HG02623 (cell line): ENCODE data around the gene TMOD3.
"Not testable (repeated sequence)": the region's sequence is repeated elsewhere in the genome, so short reads cannot be mapped to it uniquely, and the experiment has no call there.

ENCODE experiments used
- ATAC-seq: cut with Tn5 transposase; IDR thresholded peaks from one replicate; pipeline ENCODE4 v1.9.1; 2021; ENCODE audit warnings: moderate library complexity; ENCODE audit not compliant: unreplicated experiment

TMOD3 gene

DNA sequence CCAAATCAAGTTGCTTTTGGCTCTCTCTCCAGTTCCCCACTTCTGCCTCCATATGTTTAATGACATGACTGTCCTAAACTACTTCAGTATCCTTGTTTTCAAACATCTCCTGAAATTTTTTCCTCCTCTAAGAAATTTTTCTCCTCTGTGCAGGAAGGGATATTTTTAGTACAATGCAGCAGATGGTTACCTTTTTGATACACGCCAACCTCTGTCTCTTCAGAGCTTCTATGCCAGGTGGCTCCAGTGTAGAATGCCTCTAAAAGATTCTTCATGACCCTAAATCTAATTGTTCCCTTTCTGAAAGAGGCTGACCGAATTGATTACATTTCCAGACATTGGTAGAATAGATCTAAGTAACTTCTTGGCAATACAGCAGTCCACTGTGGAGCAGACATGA is 33.7 kb downstream of the TMOD3 start:
- ATAC-seq = no peak

DNA sequence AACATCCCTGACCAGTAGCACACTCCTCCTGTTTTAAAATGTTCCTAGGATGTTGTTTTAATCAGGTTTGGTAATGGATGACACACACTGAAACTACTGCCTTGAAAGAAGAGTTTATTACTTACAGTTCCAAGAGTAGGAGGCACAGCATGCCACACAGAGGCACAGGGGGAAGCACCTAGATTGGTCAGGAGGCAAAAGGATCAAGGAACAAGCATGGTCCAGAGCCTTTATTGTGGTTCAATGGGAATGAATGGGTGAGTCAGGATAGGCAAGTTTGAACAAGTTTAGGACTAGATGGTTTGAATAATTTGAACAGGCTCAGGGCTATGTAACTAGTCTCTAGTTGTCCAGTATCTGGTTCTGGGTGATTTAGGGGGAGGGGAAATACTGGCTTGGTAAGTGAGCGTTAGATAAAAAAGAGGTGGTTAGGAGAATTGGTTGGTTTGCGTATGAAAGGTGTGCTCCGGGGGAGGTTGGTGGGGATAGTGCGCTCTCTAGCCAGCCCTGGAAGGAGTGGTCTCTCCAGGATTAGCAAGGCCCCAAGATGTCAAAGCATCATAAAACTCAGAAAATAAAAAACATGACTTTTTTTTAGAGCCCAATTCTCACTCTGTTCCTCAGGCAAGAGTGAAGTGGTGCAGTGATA is 35.1 kb downstream of the TMOD3 start:
- no peak for ATAC-seq

DNA sequence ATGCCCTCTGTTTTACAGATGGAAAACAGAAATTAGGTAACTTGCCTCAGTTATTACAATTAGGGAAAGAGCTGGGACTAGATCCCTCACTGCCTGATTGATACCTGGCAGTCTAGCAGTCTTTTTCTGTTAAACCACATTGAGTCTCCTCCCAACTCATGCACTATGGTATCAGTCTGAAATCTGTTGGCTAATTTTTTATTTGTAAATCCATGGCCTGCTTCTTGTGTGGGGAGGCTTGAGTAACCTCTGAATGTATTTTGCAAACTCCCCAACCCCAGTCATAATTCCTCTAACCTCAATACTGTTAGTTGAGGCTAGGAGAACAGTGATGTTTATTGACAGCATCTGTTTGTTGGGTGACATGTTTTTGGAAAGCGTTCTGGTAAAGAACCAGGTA is 35.9 kb downstream of the TMOD3 start:
- ATAC-seq = no peak

DNA sequence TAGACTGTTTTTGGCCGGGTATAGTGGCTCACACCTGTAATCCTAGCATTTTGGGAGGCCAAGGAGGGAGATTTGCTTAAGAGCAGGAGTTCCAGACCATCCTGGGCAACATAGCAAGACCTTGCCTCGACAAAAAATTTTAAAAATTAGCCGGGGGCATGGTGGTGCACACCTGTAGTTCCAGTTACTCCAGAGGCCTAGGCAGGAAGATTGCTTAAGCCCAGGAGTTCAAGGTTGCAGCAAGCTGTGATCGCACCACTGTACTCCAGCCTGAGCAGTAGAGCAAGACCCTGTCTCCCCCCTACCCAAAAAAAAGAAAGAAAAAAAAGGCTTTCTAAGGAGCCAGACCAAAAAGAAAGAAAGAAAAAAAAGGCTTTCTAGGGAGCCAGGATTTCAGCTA is 36.7 kb downstream of the TMOD3 start:
- no peak for ATAC-seq

DNA sequence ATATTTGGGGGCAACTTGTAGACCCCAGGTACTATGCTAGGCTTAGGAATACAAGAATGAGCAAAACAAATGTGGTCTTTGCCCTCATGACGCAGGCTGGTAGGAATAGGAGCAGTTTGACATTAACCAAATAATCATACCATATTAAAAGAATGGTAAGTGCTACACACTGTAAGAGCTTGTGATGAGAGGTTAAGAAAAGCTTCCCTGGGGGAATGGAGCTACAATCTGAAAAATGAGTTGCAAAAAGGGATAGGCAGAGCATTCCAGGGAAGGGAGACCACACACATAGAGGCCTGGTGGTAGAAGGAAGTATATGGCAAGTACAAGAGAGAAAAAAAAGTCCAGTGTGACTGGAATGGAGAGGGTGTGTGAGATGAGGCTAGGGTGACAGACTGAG is 37.3 kb downstream of the TMOD3 start:
- ATAC-seq = no peak

DNA sequence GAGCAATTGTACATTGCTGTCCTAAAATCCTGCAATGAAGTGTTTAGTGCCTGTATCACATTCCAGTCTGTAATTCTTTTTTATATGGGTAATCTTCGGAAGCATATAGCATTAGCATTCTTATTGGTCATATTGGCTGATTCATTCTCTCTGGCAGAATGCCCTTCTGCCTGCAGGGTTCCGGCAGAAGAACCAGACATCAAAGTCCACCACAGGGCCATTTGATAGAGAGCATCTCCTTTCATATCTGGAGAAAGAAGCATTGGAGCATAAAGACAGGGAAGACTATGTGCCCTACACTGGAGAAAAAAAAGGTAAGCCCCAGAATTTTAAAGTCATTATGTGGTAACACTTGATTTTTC is 39.6 kb downstream of the TMOD3 start:
- no peak for ATAC-seq

DNA sequence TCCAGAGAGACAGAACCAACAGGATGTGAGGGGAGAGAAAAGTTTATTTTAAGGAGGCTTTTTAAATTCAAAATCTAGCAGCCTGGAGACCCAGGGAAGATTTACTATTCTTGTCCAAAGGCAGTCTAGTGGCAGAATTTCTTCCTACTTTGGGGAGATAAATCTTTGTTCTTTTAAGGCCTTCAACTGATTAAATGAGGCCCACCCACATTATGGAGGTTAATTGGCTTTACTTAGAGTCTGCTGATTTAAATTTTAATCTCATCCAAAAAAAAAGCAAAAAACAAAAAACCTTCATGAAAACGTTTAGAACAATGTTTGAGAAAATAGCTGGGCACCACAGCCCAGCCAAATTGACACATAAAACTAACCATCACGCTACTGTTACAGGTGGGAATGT is 41.3 kb downstream of the TMOD3 start:
- ATAC-seq = no peak

DNA sequence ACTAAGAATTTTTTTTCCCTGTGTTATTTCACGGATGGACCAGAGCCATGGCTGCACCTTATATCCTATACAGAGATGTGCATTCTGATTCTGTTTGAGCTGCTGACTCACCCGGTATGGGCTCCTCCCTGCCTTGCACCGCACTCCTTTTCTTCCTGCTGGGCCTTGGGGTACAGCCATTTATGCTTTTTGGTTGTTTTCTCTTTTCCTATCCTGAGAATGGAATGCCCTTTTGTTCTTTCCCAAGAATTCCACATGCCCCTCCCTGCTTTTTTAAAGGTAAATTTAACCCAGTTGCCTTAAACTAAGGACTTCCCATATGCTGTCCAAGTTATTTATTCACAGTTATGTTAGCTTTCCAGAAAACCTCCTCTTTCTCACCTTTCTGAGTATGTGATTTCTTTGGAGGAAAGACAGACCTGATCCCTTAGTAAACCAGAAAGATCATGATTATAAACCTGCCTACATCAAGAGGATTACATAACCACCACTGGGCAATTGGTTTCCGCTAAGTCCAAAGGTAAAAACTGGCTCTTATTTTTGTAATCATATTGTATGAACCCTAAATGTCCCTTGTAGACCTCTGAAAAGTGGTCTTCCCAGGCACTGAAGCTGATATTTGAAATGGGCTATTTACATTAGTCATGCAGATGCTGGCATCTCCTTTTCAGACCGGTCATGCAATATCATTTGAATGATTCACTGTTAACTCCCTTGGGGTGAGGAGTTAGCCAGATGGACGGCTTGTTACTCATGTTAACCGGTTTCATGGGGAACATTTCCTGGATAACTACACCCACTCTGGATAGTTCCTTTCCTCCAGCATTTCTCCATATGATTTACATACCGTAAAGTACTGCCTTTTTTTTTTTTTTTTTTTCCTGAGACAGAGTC is 45.5 kb downstream of the TMOD3 start:
- no peak for ATAC-seq

DNA sequence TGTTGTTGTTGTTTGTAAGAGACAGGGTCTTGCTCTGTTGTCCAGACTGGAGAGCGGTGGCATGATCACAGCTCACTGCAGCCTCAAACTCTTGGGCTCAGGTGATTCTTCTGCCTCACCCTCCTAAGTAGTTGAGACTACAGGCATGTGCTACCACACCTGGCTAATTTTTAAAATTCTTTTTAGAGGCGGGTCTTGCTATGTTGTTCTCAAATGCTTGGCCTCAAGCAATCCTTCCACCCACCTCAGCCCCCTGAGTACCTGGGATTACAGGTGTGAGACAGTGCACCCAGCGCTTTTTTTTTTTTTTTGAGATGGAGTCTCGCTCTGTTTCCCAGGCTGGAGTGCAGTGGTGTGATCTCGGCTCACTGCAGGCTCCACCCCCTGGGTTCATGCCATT is 46.7 kb downstream of the TMOD3 start:
- ATAC-seq = no peak

DNA sequence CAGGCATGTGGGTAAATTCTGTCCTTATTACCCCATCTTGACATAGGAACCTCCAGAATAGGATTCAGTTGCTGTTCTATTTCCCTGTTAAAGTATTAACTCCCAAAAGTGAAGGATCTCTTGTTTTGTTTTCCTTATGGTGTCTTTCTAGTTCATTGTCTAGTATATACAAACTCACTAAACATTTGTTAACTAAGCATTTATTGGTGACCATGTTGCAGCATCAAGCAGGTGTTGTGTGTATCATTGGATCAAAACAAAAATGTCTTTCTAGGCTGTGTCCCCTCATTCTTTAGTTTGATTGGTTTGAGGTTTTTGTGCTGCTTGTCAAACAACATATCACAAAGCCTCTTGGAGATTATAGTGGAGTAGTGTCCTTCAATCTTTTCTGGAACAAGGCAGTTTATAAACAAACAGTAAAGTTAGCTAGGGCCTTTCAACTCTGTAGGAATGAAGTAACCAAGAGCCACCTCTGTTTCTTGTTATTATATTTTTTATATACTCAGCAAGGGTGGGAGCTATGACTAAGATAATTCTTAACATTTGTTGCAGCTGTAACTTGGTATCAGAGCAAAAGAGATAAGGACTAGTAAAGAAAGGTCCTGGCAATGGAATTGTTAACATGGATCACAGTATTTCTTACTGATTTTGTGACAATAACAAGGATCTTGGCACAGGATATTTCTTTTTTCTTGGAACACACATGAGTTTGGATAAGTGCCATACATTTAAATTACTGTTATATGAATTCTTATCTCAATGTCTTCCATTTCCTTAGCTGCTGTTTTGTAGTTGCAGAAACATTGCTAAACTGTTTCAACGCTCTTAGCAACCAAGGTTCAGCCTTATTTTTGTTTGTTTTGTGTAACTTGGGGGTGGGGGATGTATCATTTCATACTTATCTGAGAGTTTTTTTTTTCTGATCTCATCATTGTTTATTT is 49.3 kb downstream of the TMOD3 start:
- ATAC-seq = no peak

DNA sequence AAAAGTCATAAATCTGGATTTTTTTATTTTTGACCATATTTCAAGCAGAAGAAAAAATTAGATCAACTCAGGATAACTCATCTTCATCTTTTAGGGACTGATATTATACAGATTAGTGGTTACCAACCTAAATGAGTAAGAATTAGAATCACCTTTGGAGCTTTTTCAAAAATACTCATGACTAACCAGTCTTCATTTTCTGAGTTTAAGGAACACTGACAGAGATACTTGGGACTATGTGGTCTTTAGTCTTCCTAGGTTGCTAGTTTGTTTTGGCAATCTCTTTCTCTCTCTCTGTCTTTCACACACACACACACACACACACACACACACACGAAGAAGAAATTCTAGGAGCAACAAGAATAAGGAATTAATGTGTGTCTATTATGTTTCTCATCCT is 50.1 kb downstream of the TMOD3 start:
- no peak for ATAC-seq

DNA sequence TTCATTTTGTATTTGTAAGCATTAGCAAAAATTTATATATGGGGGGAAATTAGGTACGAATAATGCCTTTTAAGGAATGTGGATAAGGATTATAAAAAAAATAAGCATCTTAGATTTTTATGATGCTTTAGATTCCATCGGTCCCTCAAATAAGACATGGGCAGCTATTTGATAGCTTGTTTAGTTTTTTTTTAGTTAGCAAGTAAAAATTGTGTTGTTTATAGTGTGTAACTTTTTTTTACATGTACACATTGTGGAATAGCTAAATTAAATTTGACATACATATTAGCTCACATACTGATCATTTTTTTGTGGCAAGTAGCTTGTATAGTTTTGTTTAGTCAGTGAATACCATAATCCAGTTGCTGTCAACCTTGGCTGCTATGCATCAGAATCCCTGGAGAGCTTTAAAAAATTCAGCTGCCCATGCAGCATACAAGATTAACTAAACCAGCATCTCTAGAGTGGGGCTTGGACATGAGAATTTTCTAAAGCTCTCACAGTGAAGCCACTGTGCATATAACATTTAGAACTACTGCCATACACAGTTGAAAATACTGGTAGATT is 53.9 kb downstream of the TMOD3 start:
- ATAC-seq = no peak

DNA sequence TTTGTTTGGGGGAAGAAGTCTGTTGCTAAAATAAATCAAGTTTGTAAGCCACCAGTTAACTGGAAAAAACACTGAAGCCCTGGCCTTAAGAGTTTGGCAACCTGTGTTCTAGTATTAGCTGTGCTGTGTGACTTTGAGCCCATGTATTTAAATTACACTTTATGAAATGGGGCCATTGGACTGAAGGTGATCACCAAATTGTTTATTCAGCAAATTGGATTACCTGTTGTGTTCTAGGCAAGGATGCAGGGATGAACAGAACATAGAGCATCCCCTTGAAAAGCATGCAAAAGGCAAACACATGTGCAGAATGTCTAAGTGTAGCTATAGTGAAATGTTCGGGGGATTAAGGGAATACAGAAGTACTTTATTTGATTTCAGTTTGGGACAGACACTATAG is 54.6 kb downstream of the TMOD3 start:
- ATAC-seq = no peak

DNA sequence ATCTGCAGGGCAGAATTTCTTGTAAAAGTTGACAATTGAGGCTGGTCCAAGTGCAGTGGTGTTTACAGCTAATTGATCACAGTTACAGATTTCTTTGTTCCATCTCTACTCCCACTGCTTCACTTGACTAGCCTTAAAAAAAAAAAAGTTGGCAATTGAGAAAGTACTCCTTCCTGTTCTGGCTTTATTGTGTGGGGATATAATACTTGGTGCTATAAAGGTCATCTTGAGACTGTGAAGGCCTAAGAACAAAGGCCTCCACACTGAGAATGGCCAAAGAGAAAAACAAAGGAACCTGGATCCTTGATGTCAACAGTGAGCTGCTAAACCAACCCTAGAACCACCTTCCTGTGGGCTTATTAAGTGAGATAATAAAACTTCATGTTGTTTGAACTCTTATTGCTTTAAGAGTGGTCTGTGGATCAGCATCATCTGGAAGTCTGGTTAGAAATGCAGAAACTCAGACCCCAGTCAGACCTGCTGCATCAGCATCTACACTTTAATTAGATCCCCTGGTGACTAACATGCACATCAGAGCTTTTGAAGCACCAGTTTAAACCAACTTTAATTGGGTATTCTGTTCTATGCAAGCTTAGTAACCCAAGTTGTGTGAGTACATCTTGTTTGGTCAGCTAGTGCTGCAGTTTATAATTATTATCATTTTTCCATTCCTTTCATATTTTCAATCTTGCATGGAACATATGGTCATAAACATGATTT is 55.2 kb downstream of the TMOD3 start:
- no peak for ATAC-seq

DNA sequence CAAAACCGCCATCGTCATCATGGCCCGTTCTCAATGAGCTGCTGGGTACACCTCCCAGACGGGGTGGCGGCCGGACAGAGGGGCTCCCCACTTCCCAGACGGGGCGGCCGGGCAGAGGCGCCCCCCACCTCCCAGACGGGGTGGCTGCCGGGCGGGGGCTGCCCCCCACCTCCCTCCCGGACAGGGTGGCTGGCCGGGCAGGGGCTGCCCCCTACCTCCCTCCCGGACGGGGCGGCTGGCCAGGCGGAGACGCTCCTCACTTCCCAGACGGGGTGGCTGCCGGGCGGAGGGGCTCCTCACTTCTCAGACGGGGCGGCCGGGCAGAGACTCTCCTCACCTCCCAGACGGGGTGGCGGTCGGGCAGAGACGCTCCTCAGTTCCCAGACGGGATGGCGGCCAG is 56.3 kb downstream of the TMOD3 start:
- ATAC-seq = not testable (repeated sequence)

DNA sequence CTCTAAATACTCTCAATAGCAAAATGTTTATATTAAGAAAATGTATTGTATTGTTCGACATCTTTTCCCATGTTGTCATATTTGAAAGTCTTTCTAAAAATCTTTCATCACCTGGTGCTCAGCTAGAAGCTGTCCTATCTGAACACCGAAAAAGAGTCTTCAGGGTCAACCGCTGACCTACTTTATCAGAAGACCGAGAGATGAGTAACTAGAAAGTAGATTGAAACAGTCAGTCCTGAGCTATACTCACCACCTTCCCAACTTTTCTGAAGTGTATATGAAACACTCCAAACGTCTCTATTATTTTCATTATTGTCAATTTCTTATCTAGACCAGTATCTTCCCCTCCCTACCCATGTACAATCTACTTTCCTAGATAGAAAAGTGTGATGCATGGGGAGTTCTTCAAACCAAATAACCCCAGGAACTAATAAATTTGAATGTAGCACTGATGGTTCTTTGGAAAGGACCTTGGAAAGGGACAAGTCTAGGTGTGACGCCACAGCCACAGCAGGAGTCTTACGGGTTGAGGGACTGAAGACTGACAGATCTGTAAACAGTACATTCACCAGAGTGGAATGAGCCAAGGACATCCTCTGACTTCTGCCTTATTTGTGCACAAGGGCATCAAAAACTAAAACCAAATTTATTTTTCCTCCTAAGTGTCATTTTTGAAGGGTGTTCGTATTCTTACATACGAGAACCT is 58.6 kb downstream of the TMOD3 start:
- no peak for ATAC-seq

DNA sequence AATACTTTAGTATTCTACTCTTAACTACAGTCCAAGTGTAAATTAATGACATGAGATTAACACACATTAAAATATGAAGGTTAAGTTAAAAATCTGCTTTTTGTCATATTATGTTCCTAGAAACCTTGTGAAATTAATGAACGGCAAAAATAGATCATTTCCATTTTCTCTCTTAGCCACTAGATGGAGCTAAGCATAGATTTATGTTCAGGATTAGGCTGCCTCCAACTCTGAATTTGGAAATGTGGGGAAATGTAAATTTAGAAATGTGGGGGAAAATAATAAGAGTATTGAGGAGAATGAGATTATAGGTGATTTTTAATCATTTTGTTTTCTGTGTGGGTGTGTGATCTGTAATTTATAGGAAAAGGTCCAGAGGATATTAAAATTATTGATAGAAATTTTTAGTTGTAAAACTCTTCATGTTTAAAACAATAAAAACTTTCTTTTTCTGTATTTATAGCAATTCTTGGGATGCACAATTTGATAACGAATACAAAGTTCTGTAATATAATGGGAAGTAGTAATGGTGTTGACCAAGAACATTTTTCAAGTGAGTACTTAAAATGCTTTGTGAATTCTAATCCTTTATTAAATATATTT is 59.2 kb downstream of the TMOD3 start:
- ATAC-seq = no peak

DNA sequence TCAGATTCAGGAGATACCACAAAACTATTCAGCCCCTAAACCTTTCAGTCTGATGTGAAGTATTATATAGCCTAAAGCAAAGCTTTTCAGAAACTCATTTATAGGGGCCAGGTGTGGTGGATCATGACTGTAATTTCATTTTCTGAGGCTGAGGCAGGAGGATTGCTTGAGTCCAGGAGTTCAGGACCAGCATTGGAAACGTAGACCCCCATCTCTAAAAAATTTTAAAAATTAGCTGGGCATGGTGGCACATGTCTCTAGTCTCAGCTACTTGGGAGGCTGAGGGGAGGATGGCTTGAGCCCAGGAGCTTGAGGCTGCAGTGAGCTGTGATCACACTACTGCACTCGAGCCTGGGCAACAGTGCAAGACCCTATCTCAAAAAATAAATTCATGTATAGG is 60.0 kb downstream of the TMOD3 start:
- ATAC-seq = no peak

DNA sequence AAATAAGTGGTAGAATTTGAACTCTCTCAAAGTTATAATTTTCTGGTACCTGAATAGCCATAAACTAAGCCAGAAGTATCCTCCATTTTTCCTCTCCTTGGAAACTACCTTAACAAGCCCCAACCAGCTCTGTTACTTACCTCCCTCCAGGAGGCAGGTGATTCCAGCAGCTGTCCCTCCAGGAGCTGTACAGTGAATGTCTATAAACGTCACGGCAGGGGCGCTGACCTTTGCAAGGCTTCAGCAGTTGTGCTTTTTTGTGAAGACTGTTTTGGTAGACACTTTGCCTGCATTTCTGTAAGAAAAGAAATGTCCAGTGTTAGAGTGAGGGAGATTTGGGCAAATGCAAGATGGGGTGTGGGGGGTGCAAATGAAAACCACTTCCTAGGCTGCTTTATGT is 75.0 kb downstream of the TMOD3 start:
- no peak for ATAC-seq

DNA sequence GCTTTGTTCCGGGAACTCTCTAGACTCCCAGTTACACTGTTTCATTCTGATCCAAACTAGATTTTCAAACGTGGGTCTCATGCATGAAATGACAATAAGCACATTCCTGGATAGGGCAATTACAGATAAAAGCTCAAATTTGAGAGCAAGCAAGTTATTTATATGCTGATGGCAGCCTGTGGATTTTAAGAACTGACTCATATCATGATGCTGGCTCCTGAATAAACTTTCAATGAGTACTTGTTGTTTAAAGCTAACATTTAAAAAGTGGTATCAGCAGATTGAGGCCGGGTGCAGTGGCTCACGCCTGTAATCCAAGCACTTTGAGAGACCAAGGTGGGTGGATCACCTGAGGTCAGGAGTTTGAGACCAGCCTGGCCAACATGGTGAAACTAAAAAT is 75.5 kb downstream of the TMOD3 start:
- no peak for ATAC-seq
